ENCODE measurements around the gene P3H1.
"Not testable (repeated sequence)": the region's sequence is repeated elsewhere in the genome, so short reads cannot be mapped to it uniquely, and the experiment has no call there.

P3H1 gene

GRCh38 chr1:42730002-42730401 is 36.8 kb downstream of the P3H1 start:
- Histone ChIP-seq H3K4me1 (ENCODE audit: control insufficient read depth, insufficient read depth, low read length, poor library complexity, severe bottlenecking) (no peaks in the 10 kb centered on the region), H3K27ac (ENCODE audit: low read depth, low read length, severe bottlenecking) (no peak overlapping the region), H3K36me3 (ENCODE audit: control insufficient read depth, insufficient read depth, low read length) (no peaks in the 10 kb centered on the region), H3K9me3 (ENCODE audit: control insufficient read depth, low read length) (no peaks in the 10 kb centered on the region), H3K4me3 (ENCODE audit: extremely low read depth, insufficient read depth, low read length, poor library complexity, severe bottlenecking) (no peak overlapping the region)
- WGBS, 2 experiments (ENCODE audit: insufficient coverage in 2 of 2), result no CpG with 5 or more reads among the region's 3 CpGs

DNA sequence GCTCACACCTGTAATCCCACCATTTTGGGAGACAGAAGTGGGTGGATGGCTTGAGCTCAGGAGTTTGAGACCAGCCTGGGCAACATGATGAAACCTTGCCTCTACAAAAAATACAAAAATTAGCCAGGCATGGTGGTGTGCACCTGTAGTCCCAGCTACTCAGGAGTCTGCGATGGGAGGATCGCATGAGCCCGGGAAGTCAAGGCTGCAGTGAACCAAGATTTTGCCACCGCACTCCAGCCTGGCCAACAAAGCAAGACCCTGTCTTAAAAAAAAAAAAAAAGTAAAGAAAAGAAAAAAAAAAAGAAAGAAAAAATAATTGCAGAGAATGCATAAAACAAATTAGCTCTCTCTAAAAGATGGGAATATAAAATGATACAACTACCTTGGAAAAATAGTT is 41.0 kb downstream of the P3H1 start:
- H3K4me1 ChIP-seq (ENCODE audit: control insufficient read depth, insufficient read depth, low read length, poor library complexity, severe bottlenecking); H3K9me3 ChIP-seq (ENCODE audit: control insufficient read depth, low read length); H3K36me3 ChIP-seq (ENCODE audit: control insufficient read depth, insufficient read depth, low read length); H3K4me3 ChIP-seq (ENCODE audit: extremely low read depth, insufficient read depth, low read length, poor library complexity, severe bottlenecking); H3K27ac ChIP-seq (ENCODE audit: low read depth, low read length, severe bottlenecking): not testable (repeated sequence)
- 100% methylated on average over 1 of the region's 4 CpGs; no CpG with 5 or more reads in 1 of the 2 experiments for WGBS, 2 experiments (ENCODE audit: insufficient coverage in 2 of 2)

- no peaks in the 10 kb centered on the region for H3K4me1 ChIP-seq (ENCODE audit: control insufficient read depth, insufficient read depth, low read length, poor library complexity, severe bottlenecking)
- no peak overlapping the region for H3K27ac ChIP-seq (ENCODE audit: low read depth, low read length, severe bottlenecking)
- 96 to 100% methylated on average over 2 to 6 of the region's 6 CpGs for WGBS, 2 experiments (ENCODE audit: insufficient coverage in 2 of 2)
- no peaks in the 10 kb centered on the region for H3K36me3 ChIP-seq (ENCODE audit: control insufficient read depth, insufficient read depth, low read length)
- H3K9me3 ChIP-seq (ENCODE audit: control insufficient read depth, low read length), result no peaks in the 10 kb centered on the region
- no peak overlapping the region for H3K4me3 ChIP-seq (ENCODE audit: extremely low read depth, insufficient read depth, low read length, poor library complexity, severe bottlenecking)
Observed at GRCh38 chr1:42723511-42723910, 43.3 kb downstream of the P3H1 start.

GRCh38 chr1:42722403-42722802 is 44.4 kb downstream of the P3H1 start:
- 80% methylated on average over 1 of the region's 2 CpGs; no CpG with 5 or more reads in 1 of the 2 experiments for WGBS, 2 experiments (ENCODE audit: insufficient coverage in 2 of 2)
- not testable (repeated sequence) for H3K4me1 ChIP-seq (ENCODE audit: control insufficient read depth, insufficient read depth, low read length, poor library complexity, severe bottlenecking); H3K36me3 ChIP-seq (ENCODE audit: control insufficient read depth, insufficient read depth, low read length); H3K9me3 ChIP-seq (ENCODE audit: control insufficient read depth, low read length); H3K27ac ChIP-seq (ENCODE audit: low read depth, low read length, severe bottlenecking); H3K4me3 ChIP-seq (ENCODE audit: extremely low read depth, insufficient read depth, low read length, poor library complexity, severe bottlenecking)

- Histone ChIP-seq H3K36me3 (ENCODE audit: control insufficient read depth, insufficient read depth, low read length) (no peaks in the 10 kb centered on the region), H3K4me3 (ENCODE audit: extremely low read depth, insufficient read depth, low read length, poor library complexity, severe bottlenecking) (no peak overlapping the region), H3K27ac (ENCODE audit: low read depth, low read length, severe bottlenecking) (no peak overlapping the region), H3K9me3 (ENCODE audit: control insufficient read depth, low read length) (no peaks in the 10 kb centered on the region), H3K4me1 (ENCODE audit: control insufficient read depth, insufficient read depth, low read length, poor library complexity, severe bottlenecking) (no peaks in the 10 kb centered on the region)
- WGBS, 2 experiments (ENCODE audit: insufficient coverage in 2 of 2), result 100% methylated on average over 1 of the region's 3 CpGs; no CpG with 5 or more reads in 1 of the 2 experiments
Observed at GRCh38 chr1:42721926-42722325, 44.9 kb downstream of the P3H1 start.

- H3K4me3 ChIP-seq (ENCODE audit: extremely low read depth, insufficient read depth, low read length, poor library complexity, severe bottlenecking), result no peak overlapping the region
- H3K36me3 ChIP-seq (ENCODE audit: control insufficient read depth, insufficient read depth, low read length), result peaks cover 10% of the 10 kb centered on the region
- 100% methylated on average over 1 of the region's 1 CpG; no CpG with 5 or more reads in 1 of the 2 experiments for WGBS, 2 experiments (ENCODE audit: insufficient coverage in 2 of 2)
- no peak overlapping the region for H3K27ac ChIP-seq (ENCODE audit: low read depth, low read length, severe bottlenecking)
- H3K9me3 ChIP-seq (ENCODE audit: control insufficient read depth, low read length), result no peaks in the 10 kb centered on the region
- no peaks in the 10 kb centered on the region for H3K4me1 ChIP-seq (ENCODE audit: control insufficient read depth, insufficient read depth, low read length, poor library complexity, severe bottlenecking)
Observed at GRCh38 chr1:42720868-42721267, 46.0 kb downstream of the P3H1 start.

DNA sequence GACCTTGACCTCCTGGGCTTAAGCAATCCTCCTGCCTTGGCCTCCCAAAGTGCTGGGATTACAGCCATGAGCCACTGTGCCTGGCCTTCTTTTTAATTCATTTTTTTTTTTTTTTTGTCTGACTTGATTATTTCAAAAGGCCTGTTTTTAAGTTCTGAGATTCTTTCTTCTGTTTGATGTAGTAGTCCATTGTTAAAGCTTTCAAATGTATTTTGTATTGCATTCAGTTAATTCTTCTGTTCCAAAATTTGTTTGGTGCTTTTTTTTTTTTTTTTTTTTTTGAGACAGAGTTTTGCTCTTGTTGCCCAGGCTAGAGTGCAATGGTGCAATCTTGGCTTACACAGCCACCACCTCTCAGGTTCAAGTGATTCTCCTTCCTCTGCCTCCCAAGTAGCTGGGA is 52.4 kb downstream of the P3H1 start:
- H3K4me3 ChIP-seq (ENCODE audit: extremely low read depth, insufficient read depth, low read length, poor library complexity, severe bottlenecking); H3K27ac ChIP-seq (ENCODE audit: low read depth, low read length, severe bottlenecking); H3K9me3 ChIP-seq (ENCODE audit: control insufficient read depth, low read length); H3K4me1 ChIP-seq (ENCODE audit: control insufficient read depth, insufficient read depth, low read length, poor library complexity, severe bottlenecking): not testable (repeated sequence)
- peaks cover 56% of the 10 kb centered on the region for H3K36me3 ChIP-seq (ENCODE audit: control insufficient read depth, insufficient read depth, low read length)

- peaks cover 62% of the 10 kb centered on the region for H3K36me3 ChIP-seq (ENCODE audit: control insufficient read depth, insufficient read depth, low read length)
- H3K4me1 ChIP-seq (ENCODE audit: control insufficient read depth, insufficient read depth, low read length, poor library complexity, severe bottlenecking), result no peaks in the 10 kb centered on the region
- H3K9me3 ChIP-seq (ENCODE audit: control insufficient read depth, low read length), result no peaks in the 10 kb centered on the region
- no peak overlapping the region for H3K4me3 ChIP-seq (ENCODE audit: extremely low read depth, insufficient read depth, low read length, poor library complexity, severe bottlenecking)
- H3K27ac ChIP-seq (ENCODE audit: low read depth, low read length, severe bottlenecking), result no peak overlapping the region
Observed at GRCh38 chr1:42713293-42713692, 53.5 kb downstream of the P3H1 start.

- not testable (repeated sequence) for H3K27ac ChIP-seq (ENCODE audit: low read depth, low read length, severe bottlenecking); H3K9me3 ChIP-seq (ENCODE audit: control insufficient read depth, low read length); H3K4me1 ChIP-seq (ENCODE audit: control insufficient read depth, insufficient read depth, low read length, poor library complexity, severe bottlenecking); H3K4me3 ChIP-seq (ENCODE audit: extremely low read depth, insufficient read depth, low read length, poor library complexity, severe bottlenecking)
- peaks cover 66% of the 10 kb centered on the region for H3K36me3 ChIP-seq (ENCODE audit: control insufficient read depth, insufficient read depth, low read length)
- no CpG with 5 or more reads among the region's 3 CpGs for WGBS, 2 experiments (ENCODE audit: insufficient coverage in 2 of 2)
Observed at GRCh38 chr1:42712808-42713207, 54.0 kb downstream of the P3H1 start.

DNA sequence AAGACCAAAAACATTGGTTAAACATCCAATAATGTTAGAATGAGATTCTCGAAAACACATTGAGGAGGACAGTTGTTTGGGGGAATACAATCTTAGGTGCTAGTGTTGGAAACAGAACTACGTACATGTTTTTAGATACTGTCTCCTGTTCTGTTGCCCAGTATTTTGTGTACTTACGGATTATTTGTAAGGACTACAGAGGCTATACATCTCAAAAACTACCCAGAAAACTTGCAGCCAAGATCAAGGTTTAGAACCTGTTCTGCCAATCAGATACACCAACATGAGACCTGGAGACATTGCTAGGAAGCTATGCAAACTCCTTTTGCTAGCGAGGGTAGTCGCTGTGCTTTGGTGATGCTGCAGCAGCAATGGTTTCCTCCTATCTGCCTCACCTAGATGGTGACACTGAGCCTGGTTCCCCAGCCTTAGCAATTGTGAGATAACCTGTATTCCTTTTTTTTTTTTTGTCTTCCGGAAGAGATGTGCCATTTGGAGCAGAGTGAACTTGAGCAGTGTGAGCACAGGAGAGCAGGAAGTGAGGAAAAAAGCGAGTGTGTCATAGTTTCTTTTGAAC is 62.9 kb downstream of the P3H1 start:
- 92 to 100% methylated on average over 5 to 6 of the region's 7 CpGs for WGBS, 2 experiments (ENCODE audit: insufficient coverage in 2 of 2)
- Histone ChIP-seq H3K36me3 (ENCODE audit: control insufficient read depth, insufficient read depth, low read length) (peaks cover 90% of the 10 kb centered on the region), H3K9me3 (ENCODE audit: control insufficient read depth, low read length) (no peaks in the 10 kb centered on the region)

DNA sequence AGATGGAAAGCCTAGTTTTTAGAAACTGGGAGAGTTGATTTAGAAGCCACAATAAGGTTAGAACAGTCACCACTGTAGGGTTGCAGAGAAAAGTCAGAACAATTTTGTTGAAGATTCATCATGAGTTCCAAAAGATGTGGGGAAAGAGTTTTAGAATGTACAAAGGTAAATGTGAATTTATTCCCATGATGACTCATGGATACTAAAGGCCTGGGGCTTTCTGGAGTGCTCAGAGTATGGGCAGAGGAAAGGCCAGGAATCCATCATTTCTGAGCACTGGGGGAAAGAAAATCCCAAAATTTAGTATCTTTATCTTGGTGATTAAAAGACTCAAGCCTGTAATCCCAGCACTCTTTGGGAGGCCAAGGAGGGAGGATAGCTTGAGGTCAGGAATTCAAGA is 66.8 kb downstream of the P3H1 start:
- Histone ChIP-seq H3K4me3 (ENCODE audit: extremely low read depth, insufficient read depth, low read length, poor library complexity, severe bottlenecking) (no peak overlapping the region), H3K4me1 (ENCODE audit: control insufficient read depth, insufficient read depth, low read length, poor library complexity, severe bottlenecking) (no peaks in the 10 kb centered on the region), H3K36me3 (ENCODE audit: control insufficient read depth, insufficient read depth, low read length) (peaks cover 98% of the 10 kb centered on the region), H3K27ac (ENCODE audit: low read depth, low read length, severe bottlenecking) (no peak overlapping the region), H3K9me3 (ENCODE audit: control insufficient read depth, low read length) (no peaks in the 10 kb centered on the region)

More for the DNA sequence above, 62.9 kb downstream of the P3H1 start:
- Histone ChIP-seq H3K27ac (ENCODE audit: low read depth, low read length, severe bottlenecking) (no peak overlapping the region), H3K4me3 (ENCODE audit: extremely low read depth, insufficient read depth, low read length, poor library complexity, severe bottlenecking) (no peak overlapping the region), H3K4me1 (ENCODE audit: control insufficient read depth, insufficient read depth, low read length, poor library complexity, severe bottlenecking) (no peaks in the 10 kb centered on the region)
